Memory B cell (primary cell): ENCODE measurements around the gene NLN.
"Not testable (repeated sequence)": the region's sequence is repeated elsewhere in the genome, so short reads cannot be mapped to it uniquely, and the experiment has no call there.

Experiments
- ATAC-seq: fragments of 150-1000 bp; cut with Tn5 transposase; 2 replicates; pipeline ENCODE4 v1.10.0; 2021; ENCODE audit warnings: low read depth, mild to moderate bottlenecking, moderate library complexity
- DNase-seq, 2 donors: peaks; one replicate each; pipeline ENCODE4 v3.0.0; 2022; ENCODE audit warnings: low spot score in 2 of 2
- H3K27ac Mint-ChIP-seq: one replicate; pipeline ENCODE4 v1.8.0; 2022; ENCODE audit warnings: mild to moderate bottlenecking, moderate library complexity, mixed read lengths
- H3K27me3 Mint-ChIP-seq: one replicate; pipeline ENCODE4 v1.8.0; 2022; ENCODE audit warnings: mixed read lengths
- H3K36me3 Mint-ChIP-seq: one replicate; pipeline ENCODE4 v1.8.0; 2022; ENCODE audit warnings: mild to moderate bottlenecking, mixed read lengths
- H3K4me1 Mint-ChIP-seq: one replicate; pipeline ENCODE4 v1.8.0; 2022; ENCODE audit warnings: mixed read lengths
- H3K4me3 Mint-ChIP-seq: one replicate; pipeline ENCODE4 v1.8.0; 2022; ENCODE audit warnings: mild to moderate bottlenecking, moderate library complexity, mixed read lengths
- H3K9me3 Mint-ChIP-seq: one replicate; pipeline ENCODE4 v1.8.0; 2022; ENCODE audit warnings: mixed read lengths

Gene NLN

DNA sequence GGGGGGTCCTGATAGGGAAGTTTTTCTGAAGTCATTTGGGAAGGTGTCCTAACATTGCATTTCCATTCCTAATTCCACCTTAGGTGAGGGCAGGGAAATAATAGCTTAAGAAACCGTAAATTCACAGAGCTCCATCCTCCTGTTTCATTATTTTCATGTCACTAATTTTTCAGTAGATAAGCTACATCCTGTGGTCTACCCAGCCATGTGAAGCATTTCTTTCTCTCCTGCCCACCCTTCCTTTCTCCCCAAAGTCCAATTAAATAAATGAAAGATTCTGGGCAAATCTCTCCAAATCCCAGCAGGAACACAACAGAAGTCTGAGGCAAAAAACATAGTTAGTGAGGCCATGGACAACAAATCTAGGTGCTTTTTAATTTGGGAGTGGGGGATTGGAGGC is 109.3 kb downstream of the NLN start:
- H3K4me3 Mint-ChIP-seq, result no peak overlapping the region
- peaks cover 2% of the 10 kb centered on the region for H3K4me1 Mint-ChIP-seq
- no peaks in the 10 kb centered on the region for H3K27me3 Mint-ChIP-seq
- H3K36me3 Mint-ChIP-seq, result peaks cover 2% of the 10 kb centered on the region
- ATAC-seq, result no peak
- H3K27ac Mint-ChIP-seq, result no peak overlapping the region
- no peaks in the 10 kb centered on the region for H3K9me3 Mint-ChIP-seq
- DNase-seq, result no peak

DNA sequence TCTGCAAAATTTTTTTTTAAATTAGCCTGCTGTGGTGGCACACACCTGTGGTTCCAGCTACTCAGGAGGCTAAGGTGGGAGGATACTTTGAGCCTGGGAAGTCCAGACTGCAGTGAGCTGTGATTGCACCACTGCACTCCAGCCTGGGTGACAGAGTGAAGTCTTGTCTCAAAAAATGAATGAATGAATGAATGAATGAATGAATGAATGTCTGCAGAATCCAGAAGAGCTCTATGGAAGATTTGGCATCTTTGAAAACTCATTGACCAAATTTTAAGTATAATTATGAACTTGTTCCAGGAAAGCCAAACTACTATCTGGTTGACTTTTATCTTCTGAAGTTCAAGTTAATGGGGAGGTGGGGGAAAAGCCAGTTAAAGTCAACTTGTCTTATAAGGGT is 110.1 kb downstream of the NLN start:
- H3K27me3 Mint-ChIP-seq, result no peaks in the 10 kb centered on the region
- peaks cover 2% of the 10 kb centered on the region for H3K36me3 Mint-ChIP-seq
- ATAC-seq (no peak), DNase-seq (no peak)
- H3K4me1 Mint-ChIP-seq, result no peaks in the 10 kb centered on the region
- H3K9me3 Mint-ChIP-seq, result no peaks in the 10 kb centered on the region
- no peak overlapping the region for H3K4me3 Mint-ChIP-seq
- H3K27ac Mint-ChIP-seq, result no peak overlapping the region

DNA sequence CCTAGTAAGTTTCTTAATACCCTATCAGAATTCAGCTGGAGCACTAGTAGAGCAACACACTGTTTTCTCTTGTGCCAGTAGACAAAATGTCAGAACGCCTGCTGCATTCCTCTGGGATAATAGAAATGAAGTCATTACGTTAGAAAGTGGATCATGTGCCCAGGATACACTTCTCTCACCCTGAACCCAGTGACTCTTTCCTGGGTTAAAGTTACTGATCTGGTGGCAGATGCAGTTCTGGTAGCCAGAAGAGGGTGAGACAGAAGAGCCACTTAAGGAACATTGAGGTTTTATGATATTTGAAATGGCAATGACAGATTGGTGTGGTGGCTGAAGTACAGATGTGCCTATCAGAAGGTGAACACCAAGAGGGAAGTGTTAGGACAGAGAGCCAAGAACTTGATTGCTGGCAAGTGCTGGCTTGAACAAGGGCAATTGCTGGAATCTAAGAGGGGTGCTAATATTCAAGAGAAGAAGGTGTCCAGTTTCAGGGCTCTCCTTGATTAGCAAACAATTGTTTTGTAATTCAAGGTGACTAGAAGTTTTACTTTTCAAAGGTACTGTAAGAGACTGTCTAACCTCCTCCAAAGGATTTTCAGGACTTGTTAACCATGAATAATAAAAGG is 110.7 kb downstream of the NLN start:
- H3K9me3 Mint-ChIP-seq, result no peaks in the 10 kb centered on the region
- ATAC-seq, result no peak
- H3K4me1 Mint-ChIP-seq, result no peaks in the 10 kb centered on the region
- H3K36me3 Mint-ChIP-seq, result peaks cover 2% of the 10 kb centered on the region
- H3K4me3 Mint-ChIP-seq, result no peak overlapping the region
- DNase-seq, result no peak
- no peaks in the 10 kb centered on the region for H3K27me3 Mint-ChIP-seq
- no peak overlapping the region for H3K27ac Mint-ChIP-seq

DNA sequence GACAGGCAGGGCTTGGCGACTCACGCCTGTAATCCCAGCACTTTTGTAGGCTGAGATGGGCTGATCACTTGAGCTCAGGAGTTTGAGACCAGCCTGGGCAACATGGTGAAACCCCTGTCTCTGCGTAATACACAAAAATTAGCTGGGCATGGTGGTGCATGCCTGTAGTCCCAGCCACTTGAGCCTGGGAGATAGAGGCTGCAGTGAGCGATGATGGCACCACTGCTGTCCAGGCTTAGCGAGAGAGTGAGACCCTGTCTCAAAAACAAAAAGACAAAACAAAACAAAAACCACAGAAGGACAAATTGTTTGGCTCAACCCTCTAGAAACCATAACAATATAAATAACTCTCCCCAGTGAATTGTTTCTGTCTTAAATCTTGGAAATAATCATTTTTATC is 111.8 kb downstream of the NLN start:
- ATAC-seq (no peak), DNase-seq (no peak)

DNA sequence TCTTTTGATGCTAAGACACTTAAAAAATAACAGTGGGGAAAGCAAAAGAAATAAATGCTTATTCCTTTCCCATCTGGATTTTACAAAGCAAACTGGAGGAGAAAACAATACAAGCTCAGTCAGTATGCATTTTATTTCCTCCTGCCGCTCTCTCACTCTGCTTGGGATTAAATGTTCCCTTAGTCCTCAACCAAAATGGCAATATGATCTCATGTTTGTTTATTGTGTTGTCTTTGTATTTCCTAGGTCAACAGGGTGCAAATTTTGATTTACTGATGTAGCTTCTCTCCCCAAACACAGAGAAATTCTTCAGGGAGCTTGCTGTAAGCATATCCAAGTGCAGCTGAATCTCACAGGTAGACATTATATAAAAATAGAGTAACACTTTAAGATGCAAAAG is 112.3 kb downstream of the NLN start:
- H3K27ac Mint-ChIP-seq, result no peak overlapping the region
- H3K36me3 Mint-ChIP-seq, result no peaks in the 10 kb centered on the region
- H3K4me3 Mint-ChIP-seq, result no peak overlapping the region
- ATAC-seq, result no peak
- no peak for DNase-seq
- H3K4me1 Mint-ChIP-seq, result no peaks in the 10 kb centered on the region
- H3K27me3 Mint-ChIP-seq, result no peaks in the 10 kb centered on the region
- H3K9me3 Mint-ChIP-seq, result no peaks in the 10 kb centered on the region

More for the DNA sequence above, 111.8 kb downstream of the NLN start:
- Mint-ChIP-seq H3K36me3 (no peaks in the 10 kb centered on the region), H3K27me3 (no peaks in the 10 kb centered on the region), H3K4me1 (no peaks in the 10 kb centered on the region), H3K9me3 (no peaks in the 10 kb centered on the region), H3K4me3 (no peak overlapping the region), H3K27ac (no peak overlapping the region)

DNA sequence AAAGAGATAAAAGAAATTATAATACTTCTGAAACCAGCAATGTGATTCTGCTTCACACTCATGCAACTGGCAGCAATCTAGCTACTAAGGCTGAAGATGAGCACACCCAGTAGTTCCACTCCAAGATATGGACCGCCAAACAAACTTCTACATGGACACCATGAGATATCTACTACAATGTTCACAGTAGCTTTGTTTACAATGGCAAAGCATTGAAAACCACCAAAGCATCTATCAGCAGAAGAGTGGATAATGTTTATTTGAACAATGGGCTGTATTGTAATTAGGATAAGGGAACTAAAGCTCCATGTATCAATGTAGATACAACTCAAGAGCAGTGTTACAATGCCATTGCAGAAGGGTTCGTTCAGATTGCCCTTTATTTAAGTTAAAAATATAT is 113.2 kb downstream of the NLN start:
- Mint-ChIP-seq H3K27ac (no peak overlapping the region), H3K9me3 (no peaks in the 10 kb centered on the region), H3K4me1 (no peaks in the 10 kb centered on the region), H3K4me3 (no peak overlapping the region), H3K27me3 (no peaks in the 10 kb centered on the region), H3K36me3 (no peaks in the 10 kb centered on the region)
- ATAC-seq, result no peak
- DNase-seq, result no peak

DNA sequence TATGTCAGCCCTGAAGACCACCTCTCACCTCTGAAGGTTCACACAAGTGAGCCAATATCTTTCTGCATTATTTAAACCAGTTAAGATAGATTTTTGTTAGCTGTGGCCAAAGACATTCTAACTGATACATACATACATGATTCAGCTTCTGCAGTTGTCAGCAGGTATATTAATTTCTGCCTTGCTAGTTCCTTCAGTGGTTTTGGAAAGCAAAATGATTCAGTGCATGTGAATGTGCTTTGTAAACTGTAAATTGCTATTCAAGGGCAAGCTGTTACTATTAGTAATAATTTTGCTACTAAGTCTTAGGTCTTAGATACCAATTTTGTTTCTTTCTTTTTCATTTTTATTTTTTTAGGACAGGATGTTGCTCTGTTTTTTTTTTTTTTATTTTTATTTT is 115.1 kb downstream of the NLN start:
- Mint-ChIP-seq H3K27me3 (no peaks in the 10 kb centered on the region), H3K4me1 (no peaks in the 10 kb centered on the region), H3K9me3 (no peaks in the 10 kb centered on the region), H3K4me3 (no peak overlapping the region), H3K27ac (no peak overlapping the region), H3K36me3 (no peaks in the 10 kb centered on the region)
- DNase-seq (no peak), ATAC-seq (no peak)

DNA sequence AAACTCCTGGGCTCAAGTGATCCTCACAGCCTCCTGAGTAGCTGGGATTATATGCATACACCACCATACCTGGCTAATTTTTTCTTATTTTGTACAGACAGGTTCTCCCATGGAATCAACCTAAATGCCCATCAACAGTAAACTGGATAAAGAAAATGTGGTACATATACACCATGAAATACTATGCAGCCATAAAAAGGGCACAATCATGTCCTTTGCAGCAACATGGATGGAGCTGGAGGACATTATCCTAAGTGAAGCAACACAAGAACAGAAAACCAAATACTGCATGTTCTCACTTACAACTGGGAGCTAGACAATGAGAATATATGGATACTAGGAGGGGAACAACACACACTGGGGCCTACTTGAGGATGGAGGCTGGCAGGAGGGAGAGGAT is 117.2 kb downstream of the NLN start:
- H3K27ac Mint-ChIP-seq, H3K36me3 Mint-ChIP-seq, DNase-seq, H3K4me1 Mint-ChIP-seq, H3K4me3 Mint-ChIP-seq, H3K9me3 Mint-ChIP-seq, H3K27me3 Mint-ChIP-seq, ATAC-seq: not testable (repeated sequence)

DNA sequence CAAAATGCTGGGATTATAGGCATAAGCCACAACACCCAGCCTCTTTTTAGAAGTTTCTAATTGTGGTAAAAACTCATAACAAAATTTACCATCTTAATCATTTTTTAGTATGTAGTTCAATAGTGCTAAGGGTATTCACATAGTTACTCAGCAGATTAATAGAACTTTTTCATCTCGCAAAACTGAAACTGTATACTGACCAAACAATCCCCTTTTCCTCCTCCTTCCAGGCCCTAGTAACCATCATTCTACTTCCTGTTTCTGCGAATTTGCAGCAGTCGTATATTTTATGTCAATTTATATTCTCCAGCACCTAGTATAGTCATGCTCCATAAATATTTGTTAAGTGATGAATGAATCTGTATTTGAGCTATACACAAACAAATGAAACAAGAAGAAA is 118.1 kb downstream of the NLN start:
- no peaks in the 10 kb centered on the region for H3K4me1 Mint-ChIP-seq

DNA sequence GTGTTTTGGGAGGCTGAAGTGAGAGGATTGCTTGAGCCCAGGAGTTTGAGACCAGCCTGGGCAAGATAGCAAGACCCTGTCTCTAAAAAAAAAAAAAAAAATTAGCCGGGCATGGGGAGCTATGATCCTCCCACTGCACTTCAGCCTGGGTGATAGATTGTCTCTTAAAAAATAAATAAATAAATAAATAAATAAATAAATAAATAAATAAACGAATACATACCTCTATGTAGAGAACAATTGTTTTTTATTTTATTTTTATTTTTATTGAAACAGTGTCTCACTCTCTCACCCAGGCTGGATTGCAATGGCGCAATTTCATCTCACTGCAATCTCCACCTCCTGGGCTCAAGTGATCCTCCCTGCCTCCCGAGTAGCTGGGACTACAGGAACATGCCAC is 122.8 kb downstream of the NLN start:
- not testable (repeated sequence) for H3K4me1 Mint-ChIP-seq, H3K4me3 Mint-ChIP-seq, DNase-seq, H3K36me3 Mint-ChIP-seq, H3K27me3 Mint-ChIP-seq, ATAC-seq, H3K9me3 Mint-ChIP-seq, H3K27ac Mint-ChIP-seq

More for the DNA sequence above, 118.1 kb downstream of the NLN start:
- Mint-ChIP-seq H3K9me3 (no peaks in the 10 kb centered on the region), H3K36me3 (no peaks in the 10 kb centered on the region), H3K4me3 (no peak overlapping the region), H3K27ac (no peak overlapping the region), H3K27me3 (no peaks in the 10 kb centered on the region)
- no peak for DNase-seq
- ATAC-seq, result no peak

DNA sequence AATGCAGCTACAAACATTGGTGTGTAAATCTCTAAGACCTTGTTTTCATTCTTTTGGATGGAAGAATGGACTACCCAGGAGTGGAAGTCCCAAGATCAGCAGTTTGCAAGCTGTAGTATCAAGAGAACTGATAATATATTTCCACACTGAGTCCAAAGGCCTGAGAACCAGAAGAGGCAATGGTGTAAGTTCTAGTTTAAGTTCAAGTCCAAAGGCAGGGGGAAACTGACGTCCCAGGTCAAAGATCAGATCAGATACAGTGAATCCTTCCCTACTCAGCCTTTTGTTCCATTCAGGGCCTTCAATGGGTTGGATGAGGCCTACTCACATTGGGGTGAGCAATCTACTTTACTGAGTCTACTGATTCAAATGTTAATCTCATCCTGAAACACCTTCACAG is 124.1 kb downstream of the NLN start:
- no peak for ATAC-seq
- Mint-ChIP-seq H3K9me3 (peaks cover 1% of the 10 kb centered on the region), H3K27ac (no peak overlapping the region), H3K4me3 (no peak overlapping the region), H3K27me3 (no peaks in the 10 kb centered on the region), H3K4me1 (peaks cover 12% of the 10 kb centered on the region), H3K36me3 (no peaks in the 10 kb centered on the region)
- DNase-seq, result no peak

DNA sequence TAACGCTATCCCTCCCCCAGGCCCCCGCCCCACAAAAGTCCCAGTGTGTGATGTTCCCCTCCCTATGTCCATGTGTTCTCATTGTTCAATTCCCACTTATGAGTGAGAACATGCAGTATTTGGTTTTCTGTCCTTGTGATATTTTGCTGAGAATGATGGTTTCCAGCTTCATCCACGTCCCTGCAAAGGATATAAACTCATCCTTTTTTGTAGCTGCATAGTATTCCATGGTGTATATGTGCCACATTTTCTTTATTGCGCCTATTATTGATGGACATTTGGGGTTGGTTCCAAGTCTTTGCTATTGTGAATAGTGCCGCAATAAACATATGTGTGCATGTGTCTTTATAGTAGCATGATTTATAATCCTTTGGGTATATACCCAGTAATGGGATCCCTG is 125.0 kb downstream of the NLN start:
- not testable (repeated sequence) for DNase-seq, H3K4me3 Mint-ChIP-seq, H3K27me3 Mint-ChIP-seq, ATAC-seq, H3K27ac Mint-ChIP-seq, H3K36me3 Mint-ChIP-seq, H3K9me3 Mint-ChIP-seq
- peaks cover 12% of the 10 kb centered on the region for H3K4me1 Mint-ChIP-seq

DNA sequence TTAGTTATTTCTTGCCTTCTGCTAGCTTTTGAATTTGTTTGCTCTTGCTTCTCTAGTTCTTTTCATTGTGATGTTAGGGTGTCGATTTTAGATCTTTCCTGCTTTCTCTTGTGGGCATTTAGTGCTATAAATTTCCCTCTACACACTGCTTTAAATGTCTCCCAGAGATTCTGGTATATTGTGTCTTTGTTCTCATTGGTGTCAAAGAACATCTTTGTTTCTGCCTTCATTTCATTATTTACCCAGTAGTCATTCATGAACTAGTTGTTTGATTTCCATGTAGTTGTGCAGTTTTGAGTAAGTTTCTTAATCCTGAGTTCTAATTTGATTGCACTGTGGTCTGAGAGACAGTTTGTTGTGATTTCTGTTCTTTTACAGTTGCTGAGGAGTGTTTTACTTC is 127.9 kb downstream of the NLN start:
- H3K27me3 Mint-ChIP-seq, H3K4me3 Mint-ChIP-seq, H3K36me3 Mint-ChIP-seq, H3K27ac Mint-ChIP-seq, ATAC-seq, H3K9me3 Mint-ChIP-seq, DNase-seq: not testable (repeated sequence)
- peaks cover 12% of the 10 kb centered on the region for H3K4me1 Mint-ChIP-seq

DNA sequence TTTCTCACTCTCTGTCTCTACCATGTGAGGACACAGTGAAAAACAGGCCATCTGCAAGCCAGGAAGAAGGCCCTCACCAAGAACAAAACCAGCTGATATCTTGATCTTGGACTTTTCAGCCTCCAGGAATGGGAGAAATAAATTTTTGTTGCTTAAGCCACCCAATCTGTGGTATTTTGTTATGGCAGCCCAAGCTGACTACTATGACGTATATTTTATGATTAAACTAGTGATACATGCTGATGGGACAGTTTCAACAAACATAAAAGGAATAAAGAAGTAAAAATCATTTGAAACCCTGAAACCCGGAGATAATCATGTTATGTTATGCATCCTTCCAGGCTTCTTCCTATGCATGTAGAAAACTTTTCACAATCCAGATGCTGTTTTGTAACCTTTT is 132.9 kb downstream of the NLN start:
- ATAC-seq, result no peak
- H3K27ac Mint-ChIP-seq, result no peak overlapping the region
- H3K4me3 Mint-ChIP-seq, result no peak overlapping the region
- no peak for DNase-seq
- peaks cover 4% of the 10 kb centered on the region for H3K9me3 Mint-ChIP-seq
- H3K27me3 Mint-ChIP-seq, result peaks cover 2% of the 10 kb centered on the region
- peaks cover 4% of the 10 kb centered on the region for H3K36me3 Mint-ChIP-seq
- H3K4me1 Mint-ChIP-seq, result peaks cover 7% of the 10 kb centered on the region

DNA sequence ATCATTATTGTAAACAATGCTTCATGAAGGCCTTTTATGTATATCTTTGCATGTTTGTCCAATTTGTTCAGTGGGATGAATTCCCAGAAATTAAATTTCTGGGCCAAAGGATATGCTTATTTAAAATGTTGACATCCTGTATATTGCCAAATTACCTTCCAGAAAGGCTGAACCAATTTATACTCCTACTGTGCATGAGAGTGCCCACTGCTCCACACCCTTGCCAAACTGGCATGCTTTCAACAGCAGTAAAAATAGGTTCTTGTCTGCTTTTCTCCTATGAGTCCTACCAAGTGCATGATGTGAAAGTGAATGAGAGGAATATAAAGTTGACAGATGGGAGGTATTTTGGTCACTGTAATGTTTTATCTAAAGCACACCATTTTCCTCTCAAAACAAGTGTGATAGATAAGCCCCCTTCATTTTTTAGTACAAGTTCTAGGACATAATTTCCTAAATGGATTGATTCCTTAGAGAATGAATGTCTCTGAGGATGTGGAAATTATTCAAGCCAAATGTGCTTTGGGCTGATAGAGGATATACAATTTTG is 133.8 kb downstream of the NLN start:
- peaks cover 2% of the 10 kb centered on the region for H3K27me3 Mint-ChIP-seq
- H3K9me3 Mint-ChIP-seq, result peaks cover 4% of the 10 kb centered on the region
- H3K4me1 Mint-ChIP-seq, result peaks cover 5% of the 10 kb centered on the region
- H3K36me3 Mint-ChIP-seq, result peaks cover 4% of the 10 kb centered on the region
- DNase-seq (no peak), ATAC-seq (no peak)
- H3K4me3 Mint-ChIP-seq, result no peak overlapping the region
- H3K27ac Mint-ChIP-seq, result no peak overlapping the region
